Mammary epithelial cell (primary cell): Measurements from ENCODE around the gene FAM98C.

Experiments used
- CTCF ChIP-seq, 2 donors: IDR thresholded peaks in 1 of 2; conservative IDR thresholded peaks in 1 of 2; 2 replicates each; pipeline ENCODE4 v1.5.1; 2011 to 2012; ENCODE audit warnings: inconsistent platforms in 2 of 2, low read length in 2 of 2, mild to moderate bottlenecking in 2 of 2, control low read depth in 1 of 2, low read depth in 1 of 2; ENCODE audit not compliant: insufficient read depth in 1 of 2; ENCODE audit errors: extremely low read depth in 1 of 2
- EZH2 ChIP-seq: IDR thresholded peaks from 2 replicates; pipeline ENCODE4 v1.6.1; 2012; ENCODE audit warnings: low read length, inconsistent platforms, borderline replicate concordance

- no peak for TF ChIP-seq CTCF (conservative IDR thresholded peaks at IDR 0.05 in 1 of 2, IDR thresholded peaks at IDR 0.05 in 1 of 2; ENCODE audit: extremely low read depth in 1 of 2, insufficient read depth in 1 of 2, low read depth in 1 of 2, low read length in 2 of 2)
- TF ChIP-seq EZH2: no peak
Observed at GRCh38 chr19:38400361-38400760, 2.5 kb upstream of the FAM98C start.
